Osteoblast (primary cell): ENCODE measurements around the gene DZIP1. TPM values are rescaled to one million over a fixed set of nuclear protein-coding genes. Genes with fewer than 3 reads are reported as not detected.

ENCODE experiments used
- DNase-seq: peaks from one replicate; pipeline ENCODE4 v3.0.0; 2011; ENCODE audit warnings: low spot score, mixed read lengths; ENCODE audit not compliant: insufficient read length; ENCODE audit errors: missing footprints
- H2AFZ ChIP-seq: 2 replicates; pipeline ENCODE4 v1.6.0; 2011; ENCODE audit warnings: mild to moderate bottlenecking, low read length
- H3K27ac ChIP-seq: 2 replicates; pipeline ENCODE4 v1.5.1; 2011; ENCODE audit warnings: mild to moderate bottlenecking, low read depth, low read length, moderate library complexity
- H3K27me3 ChIP-seq: 2 replicates; pipeline ENCODE4 v1.6.0; 2012; ENCODE audit warnings: mild to moderate bottlenecking, control low read depth, inconsistent platforms, low read length, moderate library complexity; ENCODE audit not compliant: insufficient read depth
- H3K36me3 ChIP-seq: 2 replicates; pipeline ENCODE4 v1.5.1; 2011; ENCODE audit warnings: mild to moderate bottlenecking, low read length, control low read depth, moderate library complexity; ENCODE audit not compliant: insufficient read depth
- H3K4me1 ChIP-seq: 2 replicates; pipeline ENCODE4 v1.5.1; 2011; ENCODE audit warnings: mild to moderate bottlenecking, low read length, control low read depth, moderate library complexity; ENCODE audit not compliant: insufficient read depth
- H3K4me2 ChIP-seq: 2 replicates; pipeline ENCODE4 v1.6.0; 2011; ENCODE audit warnings: mild to moderate bottlenecking, low read length; ENCODE audit not compliant: insufficient read depth
- H3K4me3 ChIP-seq: fragments of 200-600 bp; sonication (generic); 3 replicates; pipeline ENCODE4 v1.5.1; 2012; ENCODE audit warnings: mild to moderate bottlenecking, low read length, inconsistent platforms; ENCODE audit not compliant: insufficient read depth
- H3K79me2 ChIP-seq: 2 replicates; pipeline ENCODE4 v1.6.0; 2012; ENCODE audit warnings: mild to moderate bottlenecking, low read length, control low read depth, inconsistent platforms; ENCODE audit not compliant: insufficient read depth
- H3K9me3 ChIP-seq: 2 replicates; pipeline ENCODE4 v1.5.1; 2011; ENCODE audit warnings: low read depth, low read length, control low read depth
- H4K20me1 ChIP-seq: 2 replicates; pipeline ENCODE4 v1.6.0; 2012; ENCODE audit warnings: mild to moderate bottlenecking, low read length, control low read depth; ENCODE audit not compliant: insufficient read depth
- CTCF ChIP-seq: IDR thresholded peaks from 2 replicates; pipeline ENCODE4 v1.5.1; 2011; ENCODE audit warnings: mild to moderate bottlenecking, low read depth, low read length, moderate library complexity; ENCODE audit errors: extremely low read depth
- total RNA-seq: library from RNA; depleted of rRNA; stranded (reverse); fragments of >200 nt; gene quantifications from 2 replicates; pipeline ENCODE4 v1.2.3, GENCODE V29; 2012

DZIP1 gene
- total RNA-seq, 1 donor = 34.0 TPM

GRCh38 chr13:95626768-95627167 lies 17.7 kb downstream of the DZIP1 start:
- H3K4me1 ChIP-seq = no peaks in the 10 kb centered on the region
- peaks cover 65% of the 10 kb centered on the region for H3K36me3 ChIP-seq
- peaks cover 9% of the 10 kb centered on the region for H4K20me1 ChIP-seq
- H3K27ac ChIP-seq = no peak overlapping the region
- no peak for DNase-seq
- H3K9me3 ChIP-seq = no peaks in the 10 kb centered on the region
- H3K27me3 ChIP-seq = no peaks in the 10 kb centered on the region
- no peak overlapping the region for H3K4me2 ChIP-seq
- no peak for TF ChIP-seq CTCF
- no peak overlapping the region for H2AFZ ChIP-seq
- peaks cover 11% of the 10 kb centered on the region for H3K79me2 ChIP-seq
- no peak overlapping the region for H3K4me3 ChIP-seq

GRCh38 chr13:95624020-95624419 lies 20.5 kb downstream of the DZIP1 start:
- H3K79me2 ChIP-seq = peaks cover 11% of the 10 kb centered on the region
- no peaks in the 10 kb centered on the region for H3K27me3 ChIP-seq
- peaks cover 60% of the 10 kb centered on the region for H3K36me3 ChIP-seq
- no peaks in the 10 kb centered on the region for H3K4me1 ChIP-seq
- H3K4me3 ChIP-seq = no peak overlapping the region
- no peaks in the 10 kb centered on the region for H3K9me3 ChIP-seq
- H3K27ac ChIP-seq = no peak overlapping the region
- peaks cover 9% of the 10 kb centered on the region for H4K20me1 ChIP-seq
- no peak overlapping the region for H2AFZ ChIP-seq
- TF ChIP-seq CTCF = peak; percentile 74
- no peak overlapping the region for H3K4me2 ChIP-seq
- DNase-seq = no peak

- H4K20me1 ChIP-seq = peaks cover 9% of the 10 kb centered on the region
- H3K4me2 ChIP-seq = no peak overlapping the region
- peaks cover 11% of the 10 kb centered on the region for H3K79me2 ChIP-seq
- H3K27ac ChIP-seq = no peak overlapping the region
- no peak overlapping the region for H3K4me3 ChIP-seq
- TF ChIP-seq CTCF = no peak
- H2AFZ ChIP-seq = no peak overlapping the region
- H3K36me3 ChIP-seq = peaks cover 60% of the 10 kb centered on the region
- no peak for DNase-seq
- H3K9me3 ChIP-seq = no peaks in the 10 kb centered on the region
- no peaks in the 10 kb centered on the region for H3K4me1 ChIP-seq
- H3K27me3 ChIP-seq = no peaks in the 10 kb centered on the region
Measured at GRCh38 chr13:95623141-95623540, 21.4 kb downstream of the DZIP1 start.

GRCh38 chr13:95620825-95621498 lies 23.5 kb downstream of the DZIP1 start:
- Histone ChIP-seq H3K27me3 (no peaks in the 10 kb centered on the region), H3K27ac (no peak overlapping the region), H3K9me3 (no peaks in the 10 kb centered on the region), H4K20me1 (peaks cover 9% of the 10 kb centered on the region), H3K36me3 (peaks cover 64% of the 10 kb centered on the region), H2AFZ (no peak overlapping the region), H3K4me3 (no peak overlapping the region), H3K4me2 (no peak overlapping the region), H3K79me2 (no peaks in the 10 kb centered on the region), H3K4me1 (no peaks in the 10 kb centered on the region)
- no peak for TF ChIP-seq CTCF
- no peak for DNase-seq
